CD14-positive monocyte (primary cell): ENCODE data around the gene ICAM3. TPM values are rescaled to one million over a fixed set of nuclear protein-coding genes. Genes with fewer than 3 reads are reported as not detected.

Experiments used
- DNase-seq, 3 donors: peaks; one replicate each; pipeline ENCODE4 v3.0.0-alpha.2; 2011 to 2022
- H2AFZ ChIP-seq: 2 replicates; pipeline ENCODE4 v1.6.0; 2012; ENCODE audit warnings: mild to moderate bottlenecking, low read depth, low read length, inconsistent platforms; ENCODE audit not compliant: insufficient read depth, poor library complexity, severe bottlenecking
- H3K27ac ChIP-seq, 2 donors: 1 replicate in 1 of 2; 2 replicates in 1 of 2; pipeline ENCODE4 v1.5.1; 2012 to 2013; ENCODE audit warnings: low read length in 2 of 2, control low read depth in 1 of 2, inconsistent platforms in 1 of 2, low read depth in 1 of 2, mild to moderate bottlenecking in 1 of 2
- H3K27me3 ChIP-seq, 2 donors: one replicate each; pipeline versions ENCODE4 v1.6.0 to v1.6.1; 2011 to 2013; ENCODE audit warnings: low read length in 2 of 2; ENCODE audit not compliant: control insufficient read depth in 2 of 2, insufficient read depth in 2 of 2
- H3K36me3 ChIP-seq, 2 donors: replicated peaks in 1 of 2; 1 replicate in 1 of 2; 2 replicates in 1 of 2; pipeline versions ENCODE4 v1.5.1 to v1.6.1; 2012 to 2013; ENCODE audit warnings: low read length in 2 of 2, control low read depth in 1 of 2, inconsistent platforms in 1 of 2, mild to moderate bottlenecking in 1 of 2; ENCODE audit not compliant: insufficient read depth in 2 of 2, control insufficient read depth in 1 of 2
- H3K4me1 ChIP-seq, 2 donors: 1 replicate in 1 of 2; 2 replicates in 1 of 2; pipeline versions ENCODE4 v1.5.1 to v1.6.1; 2012 to 2013; ENCODE audit warnings: low read length in 2 of 2, control low read depth in 1 of 2, inconsistent platforms in 1 of 2, mild to moderate bottlenecking in 1 of 2, moderate library complexity in 1 of 2; ENCODE audit not compliant: insufficient read depth in 2 of 2, control insufficient read depth in 1 of 2
- H3K4me2 ChIP-seq: replicated peaks from 2 replicates; pipeline ENCODE3; 2012; ENCODE audit warnings: low read length, moderate library complexity, mild to moderate bottlenecking; ENCODE audit not compliant: poor library complexity, severe bottlenecking; ENCODE audit errors: extremely low read depth
- H3K4me3 ChIP-seq, 3 experiments: fragments of 200-600 bp in 1 of 3; sonication (generic) in 1 of 3; replicated peaks in 1 of 3; 1 replicate in 2 of 3; 2 replicates in 1 of 3; pipeline ENCODE4 v1.5.1; 2011 to 2013; ENCODE audit warnings: low read length in 3 of 3, mild to moderate bottlenecking in 3 of 3, control low read depth in 2 of 3, low read depth in 2 of 3, inconsistent platforms in 1 of 3, moderate library complexity in 1 of 3
- H3K79me2 ChIP-seq: 2 replicates; pipeline ENCODE4 v1.6.0; 2012; ENCODE audit warnings: mild to moderate bottlenecking, control low read depth, inconsistent platforms, low read length, moderate library complexity; ENCODE audit not compliant: insufficient read depth
- H3K9ac ChIP-seq: 2 replicates; pipeline ENCODE4 v1.6.0; 2017; ENCODE audit warnings: low read length, mild to moderate bottlenecking; ENCODE audit not compliant: insufficient read depth, poor library complexity, severe bottlenecking
- H3K9me3 ChIP-seq, 2 donors: replicated peaks in 1 of 2; 1 replicate in 1 of 2; 2 replicates in 1 of 2; pipeline versions ENCODE4 v1.5.1 to v1.6.1; 2012 to 2013; ENCODE audit warnings: low read length in 2 of 2, control low read depth in 1 of 2; ENCODE audit not compliant: control insufficient read depth in 1 of 2, insufficient read depth in 1 of 2
- H4K20me1 ChIP-seq: 2 replicates; pipeline ENCODE4 v1.6.0; 2012; ENCODE audit warnings: mild to moderate bottlenecking, low read length, control low read depth, moderate library complexity; ENCODE audit not compliant: insufficient read depth
- H3K27ac Mint-ChIP-seq, 7 donors: one replicate each; pipeline ENCODE4 v1.8.0; 2020; ENCODE audit warnings: mild to moderate bottlenecking in 7 of 7, mixed read lengths in 7 of 7, moderate library complexity in 6 of 7, inconsistent platforms in 2 of 7
- H3K27me3 Mint-ChIP-seq, 3 donors: one replicate each; pipeline ENCODE4 v1.8.0; 2021 to 2022; ENCODE audit warnings: low read depth in 3 of 3, mild to moderate bottlenecking in 3 of 3, mixed read lengths in 3 of 3, moderate library complexity in 3 of 3, inconsistent platforms in 1 of 3
- H3K36me3 Mint-ChIP-seq, 2 donors: one replicate each; pipeline ENCODE4 v1.8.0; 2020; ENCODE audit warnings: mixed read lengths in 2 of 2, inconsistent platforms in 1 of 2, mild to moderate bottlenecking in 1 of 2
- H3K4me1 Mint-ChIP-seq: one replicate; pipeline ENCODE4 v1.8.0; 2020; ENCODE audit warnings: mild to moderate bottlenecking, mixed read lengths
- H3K4me3 Mint-ChIP-seq, 2 donors: one replicate each; pipeline ENCODE4 v1.8.0; 2020; ENCODE audit warnings: mild to moderate bottlenecking in 2 of 2, mixed read lengths in 2 of 2, moderate library complexity in 1 of 2
- H3K9me3 Mint-ChIP-seq, 7 donors: one replicate each; pipeline ENCODE4 v1.8.0; 2020 to 2022; ENCODE audit warnings: mixed read lengths in 7 of 7, mild to moderate bottlenecking in 6 of 7, moderate library complexity in 6 of 7, inconsistent platforms in 2 of 7
- CTCF ChIP-seq: fragments of 200-600 bp; IDR thresholded peaks from one replicate; pipeline ENCODE4 v1.8.0; 2022; ENCODE audit warnings: antibody characterized with exemption, mild to moderate bottlenecking
- WGBS: methylation state at CpG from one replicate; pipeline ENCODE4 v1.1.5; 2013; ENCODE audit warnings: missing lambda C conversion rate; ENCODE audit not compliant: insufficient coverage; 5-methylcytosine and 5-hydroxymethylcytosine counted together
- intact Hi-C, 2 donors: fragments of 100-400 bp; cut with micrococcal nuclease; formaldehyde crosslinking; loops; one replicate each; pipeline versions ENCODE4 v1.15.0 to v1.15.1; 2023
- polyA plus RNA-seq, 3 donors: library from polyadenylated mRNA; depleted of rRNA in 1 of 3; unstranded in 2 of 3; stranded (reverse) in 1 of 3; fragments of 300-500 nt in 2 of 3; fragments of >200 nt in 1 of 3; fragmentation: Illumina TruSeq in 2 of 3; gene quantifications; 1 replicate in 2 of 3; 2 replicates in 1 of 3; pipeline ENCODE4 v1.2.3, GENCODE V29; 2012 to 2021
- small RNA-seq: library from RNA; depleted of rRNA; stranded (forward); fragments of <200 nt; gene quantifications from one replicate; pipeline ENCODE3, GENCODE V24; 2012; ENCODE audit warnings: low read depth; ENCODE audit not compliant: insufficient read length

The ICAM3 gene
- polyA plus RNA-seq, 3 donors: 189 to 234 (median 198) TPM

GRCh38 chr19:10284960-10285278 is 54.5 kb downstream of the ICAM3 start:
- Histone ChIP-seq H3K4me3 (no peak overlapping the region), H3K9ac (no peak overlapping the region), H3K79me2 (no peaks in the 10 kb centered on the region), H3K4me2 (no peak overlapping the region), H4K20me1 (peaks cover 67% of the 10 kb centered on the region), H3K27ac (no peak overlapping the region), H3K9me3 (no peaks in the 10 kb centered on the region), H2AFZ (no peak overlapping the region), H3K36me3 (peaks cover 48 to 59% of the 10 kb centered on the region in 2 donors), H3K4me1 (peaks cover 48 to 54% of the 10 kb centered on the region in 2 donors), H3K27me3 (peaks cover 4 to 25% of the 10 kb centered on the region in 2 donors)
- Mint-ChIP-seq H3K27ac (peak overlapping the region in 2 of 7 donors; percentile 37 to 40), H3K4me1 (peaks cover 49% of the 10 kb centered on the region), H3K27me3 (peaks cover 21 to 31% (median 27%) of the 10 kb centered on the region in 3 donors), H3K9me3 (peaks cover 0 to 19% (median 5%) of the 10 kb centered on the region in 7 donors), H3K36me3 (peaks cover 59 to 71% of the 10 kb centered on the region in 2 donors), H3K4me3 (no peak overlapping the region)
- WGBS: 97% methylated on average over 13 of the region's 13 CpGs
- TF ChIP-seq CTCF: no peak
- intact Hi-C loops: no loop called here
- no peak for DNase-seq

- peaks cover 72% of the 10 kb centered on the region for H4K20me1 ChIP-seq
- peaks cover under 1 to 19% of the 10 kb centered on the region in 2 donors for H3K27me3 ChIP-seq
- DNase-seq: no peak
- WGBS: 96% methylated on average over 30 of the region's 34 CpGs
- H3K9me3 ChIP-seq: no peaks in the 10 kb centered on the region
- no peak overlapping the region for H3K4me3 ChIP-seq
- peaks cover 4% of the 10 kb centered on the region for H3K79me2 ChIP-seq
- no peak overlapping the region for H3K4me3 Mint-ChIP-seq
- TF ChIP-seq CTCF: no peak
- intact Hi-C loops: no loop called here
- peaks cover 54 to 65% of the 10 kb centered on the region in 2 donors for H3K36me3 ChIP-seq
- H3K4me2 ChIP-seq: no peak overlapping the region
- peaks cover 15 to 25% (median 22%) of the 10 kb centered on the region in 3 donors for H3K27me3 Mint-ChIP-seq
- H3K27ac Mint-ChIP-seq: peak overlapping the region in 1 of 7 donors; percentile 14
- H2AFZ ChIP-seq: no peak overlapping the region
- peaks cover 42 to 54% of the 10 kb centered on the region in 2 donors for H3K4me1 ChIP-seq
- peaks cover 51% of the 10 kb centered on the region for H3K4me1 Mint-ChIP-seq
- peaks cover 65 to 77% of the 10 kb centered on the region in 2 donors for H3K36me3 Mint-ChIP-seq
- H3K9ac ChIP-seq: no peak overlapping the region
- peaks cover 0 to 16% (median 5%) of the 10 kb centered on the region in 7 donors for H3K9me3 Mint-ChIP-seq
- H3K27ac ChIP-seq: no peak overlapping the region
These were observed 55.1 kb downstream of the ICAM3 start for GRCh38 chr19:10284065-10284959.

Small RNA genes within 50 kb of the gene (small RNA-seq; reads per million reads assigned to genes)
- gene AC011511.1: not detected
- not detected for gene AC011511.4

Other genes starting within 250 kb of the ICAM3 start
- gene ANGPTL6, start 236.9 kb downstream of the ICAM3 start, polyA plus RNA-seq: 1 to 10 TPM in 1 of 3 donors, not detected in 2; 2.1 TPM
- 10 to 100 TPM in 1 of 3 donors, 1 to 10 TPM in 2; 7.2 to 26.2 (median 7.6) TPM for gene PPAN, start 233.3 kb downstream of the ICAM3 start, polyA plus RNA-seq
- gene P2RY11, start 227.9 kb downstream of the ICAM3 start, polyA plus RNA-seq: 1 to 10 TPM in 1 of 3 donors, under 1 TPM in 2; 0.50 to 10.0 (median 0.69) TPM
- 100 to 1,000 TPM; 148 to 368 (median 166) TPM for gene EIF3G, start 219.7 kb downstream of the ICAM3 start, polyA plus RNA-seq
- 10 to 100 TPM; 17.6 to 72.5 (median 19.0) TPM for gene DNMT1, start 144.7 kb downstream of the ICAM3 start, polyA plus RNA-seq
- 1 to 10 TPM in 1 of 3 donors, under 1 TPM in 2; 0.40 to 2.0 (median 0.55) TPM for gene S1PR2, start 108.3 kb downstream of the ICAM3 start, polyA plus RNA-seq
- gene MRPL4, start 87.4 kb downstream of the ICAM3 start, polyA plus RNA-seq: 10 to 100 TPM; 20.4 to 40.2 (median 22.7) TPM
- gene ICAM1, start 68.5 kb downstream of the ICAM3 start, polyA plus RNA-seq: 100 to 1,000 TPM in 1 of 3 donors, 10 to 100 TPM in 2; 21.6 to 118 (median 40.8) TPM
- 10 to 100 TPM in 2 of 3 donors, 1 to 10 TPM in 1; 5.5 to 17.3 (median 11.2) TPM for gene ICAM4, start 52.7 kb downstream of the ICAM3 start, polyA plus RNA-seq
- gene ICAM5, start 49.7 kb downstream of the ICAM3 start, polyA plus RNA-seq: 1 to 10 TPM in 1 of 3 donors, under 1 TPM in 1, not detected in 1; 0.21 to 2.1 TPM
- gene ZGLP1, start 29.8 kb downstream of the ICAM3 start, polyA plus RNA-seq: 10 to 100 TPM in 1 of 3 donors, 1 to 10 TPM in 2; 3.5 to 11.7 (median 9.4) TPM
- 1 to 10 TPM; 5.5 to 6.8 (median 6.7) TPM for gene FDX2, start 23.6 kb downstream of the ICAM3 start, polyA plus RNA-seq
- 10 to 100 TPM in 1 of 3 donors, 1 to 10 TPM in 2; 6.0 to 20.7 (median 9.0) TPM for gene RAVER1, start 6.1 kb downstream of the ICAM3 start, polyA plus RNA-seq
- 100 to 1,000 TPM in 2 of 3 donors, 10 to 100 TPM in 1; 82.9 to 441 (median 113) TPM for gene TYK2, start 40.9 kb upstream of the ICAM3 start, polyA plus RNA-seq
- gene CDC37, start 63.9 kb upstream of the ICAM3 start, polyA plus RNA-seq: 100 to 1,000 TPM in 1 of 3 donors, 10 to 100 TPM in 2; 49.3 to 575 (median 54.9) TPM
- gene PDE4A, start 80.9 kb upstream of the ICAM3 start, polyA plus RNA-seq: 10 to 100 TPM in 1 of 3 donors, 1 to 10 TPM in 2; 4.7 to 14.8 (median 5.8) TPM
- 10 to 100 TPM; 26.0 to 32.6 (median 26.1) TPM for gene KEAP1, start 163.7 kb upstream of the ICAM3 start, polyA plus RNA-seq
- gene S1PR5, start 177.8 kb upstream of the ICAM3 start, polyA plus RNA-seq: under 1 TPM in 2 of 3 donors, not detected in 1; 0.18 to 0.46 TPM
- gene ATG4D, start 204.3 kb upstream of the ICAM3 start, polyA plus RNA-seq: 10 to 100 TPM; 10.7 to 52.8 (median 11.9) TPM
- 10 to 100 TPM in 1 of 3 donors, 1 to 10 TPM in 2; 3.9 to 21.0 (median 6.1) TPM for gene KRI1, start 226.4 kb upstream of the ICAM3 start, polyA plus RNA-seq
- gene CDKN2D, start 229.4 kb upstream of the ICAM3 start, polyA plus RNA-seq: 100 to 1,000 TPM; 115 to 166 (median 130) TPM
- under 1 TPM in 1 of 3 donors, not detected in 2; 0.36 TPM for gene AP1M2, start 247.7 kb upstream of the ICAM3 start, polyA plus RNA-seq